GM23338 (cell line): ENCODE data around the gene PLXNA2. TPM values are rescaled to one million over a fixed set of nuclear protein-coding genes. Genes with fewer than 3 reads are reported as not detected.

ENCODE experiments used
- ATAC-seq: fragments of 200-7000 bp; cut with Tn5 transposase; 3 replicates; pipeline ENCODE4 v1.9.1; 2020
- DNase-seq: peaks from one replicate; pipeline ENCODE4 v3.0.0-alpha.2; 2015; ENCODE audit warnings: low spot score
- H2AFZ ChIP-seq: fragments of 200-600 bp; sonication (generic); 2 replicates; pipeline ENCODE4 v1.8.0; 2016; ENCODE audit warnings: antibody characterized with exemption, mild to moderate bottlenecking, moderate library complexity
- H3F3A ChIP-seq: fragments of 200-600 bp; sonication (generic); replicated peaks from 2 replicates; pipeline ENCODE4 v1.8.0; 2017; ENCODE audit warnings: antibody characterized with exemption, mixed run types, low read depth
- H3K27ac ChIP-seq: fragments of 200-600 bp; sonication (generic); 2 replicates; pipeline ENCODE4 v1.6.1; 2016; ENCODE audit warnings: low read depth
- H3K27me3 ChIP-seq: fragments of 200-600 bp; sonication (generic); 2 replicates; pipeline ENCODE4 v1.8.0; 2016; ENCODE audit warnings: mild to moderate bottlenecking, mixed run types, moderate library complexity; ENCODE audit not compliant: insufficient read depth
- H3K36me3 ChIP-seq: fragments of 200-600 bp; sonication (generic); 2 replicates; pipeline ENCODE4 v1.8.0; 2016; ENCODE audit warnings: mild to moderate bottlenecking; ENCODE audit not compliant: insufficient read depth
- H3K4me1 ChIP-seq: fragments of 200-600 bp; sonication (generic); 2 replicates; pipeline ENCODE4 v1.8.0; 2016; ENCODE audit warnings: mild to moderate bottlenecking, moderate library complexity; ENCODE audit not compliant: insufficient read depth
- H3K4me2 ChIP-seq: fragments of 200-600 bp; sonication (generic); 2 replicates; pipeline ENCODE4 v1.7.1; 2017; ENCODE audit warnings: mixed run types
- H3K4me3 ChIP-seq: fragments of 200-600 bp; sonication (generic); 2 replicates; pipeline ENCODE4 v1.6.1; 2016; ENCODE audit warnings: mixed run types
- H3K79me2 ChIP-seq: fragments of 200-600 bp; sonication (generic); replicated peaks from 2 replicates; pipeline ENCODE4 v1.8.0; 2017; ENCODE audit warnings: mild to moderate bottlenecking; ENCODE audit not compliant: insufficient read depth
- H3K9me2 ChIP-seq: fragments of 200-600 bp; sonication (generic); 2 replicates; pipeline ENCODE4 v1.8.0; 2017; ENCODE audit not compliant: insufficient read depth
- H4K20me1 ChIP-seq: fragments of 200-600 bp; sonication (generic); replicated peaks from 2 replicates; pipeline ENCODE4 v1.8.0; 2017; ENCODE audit warnings: mild to moderate bottlenecking; ENCODE audit not compliant: insufficient read depth
- H3K27ac Mint-ChIP-seq: 2 replicates; pipeline ENCODE4 v1.8.0; 2020; ENCODE audit warnings: inconsistent platforms, mild to moderate bottlenecking, moderate library complexity, mixed read lengths
- H3K27me3 Mint-ChIP-seq: 3 replicates; pipeline ENCODE4 v1.8.0; 2022; ENCODE audit warnings: low read depth, mild to moderate bottlenecking, moderate library complexity, mixed read lengths, inconsistent platforms; ENCODE audit not compliant: insufficient read depth, poor library complexity
- H3K36me3 Mint-ChIP-seq: 3 replicates; pipeline ENCODE4 v1.8.0; 2021; ENCODE audit warnings: low read depth, mild to moderate bottlenecking, inconsistent platforms, moderate library complexity, mixed read lengths
- H3K4me1 Mint-ChIP-seq: 3 replicates; pipeline ENCODE4 v1.8.0; 2020; ENCODE audit warnings: mild to moderate bottlenecking, inconsistent platforms, mixed read lengths
- H3K4me3 Mint-ChIP-seq: 3 replicates; pipeline ENCODE4 v1.8.0; 2021; ENCODE audit warnings: moderate library complexity, mild to moderate bottlenecking, inconsistent platforms, mixed read lengths
- H3K9me3 Mint-ChIP-seq: 3 replicates; pipeline ENCODE4 v1.8.0; 2020; ENCODE audit warnings: moderate library complexity, mild to moderate bottlenecking, inconsistent platforms, mixed read lengths
- CREB1 ChIP-seq: fragments of 250-450 bp; sonication (Bioruptor Pico); IDR thresholded peaks from 2 replicates; pipeline ENCODE4 v1.5.0; 2020; ENCODE audit warnings: low read depth, mild to moderate bottlenecking, moderate library complexity
- EZH2 ChIP-seq: fragments of 200-600 bp; sonication (generic); IDR thresholded peaks from one replicate; pipeline ENCODE4 v1.8.0; 2017; ENCODE audit warnings: antibody characterized with exemption, mild to moderate bottlenecking, low read depth; ENCODE audit not compliant: unreplicated experiment
- EZH2phosphoT487 ChIP-seq: fragments of 200-600 bp; sonication (generic); IDR thresholded peaks from one replicate; pipeline ENCODE4 v1.8.1; 2018; ENCODE audit warnings: antibody characterized with exemption; ENCODE audit not compliant: unreplicated experiment
- JUNB ChIP-seq: IDR thresholded peaks from one replicate; pipeline ENCODE4 v1.6.1; 2016; ENCODE audit warnings: antibody characterized with exemption; ENCODE audit not compliant: unreplicated experiment
- REST ChIP-seq: IDR thresholded peaks from one replicate; pipeline ENCODE4 v1.6.1; 2018; ENCODE audit warnings: antibody characterized with exemption; ENCODE audit not compliant: unreplicated experiment
- STAT1 ChIP-seq: IDR thresholded peaks from one replicate; pipeline ENCODE4 v1.6.1; 2016; ENCODE audit warnings: antibody characterized with exemption; ENCODE audit not compliant: unreplicated experiment
- ZNF114 ChIP-seq: fragments of 250-450 bp; sonication (Bioruptor Pico); IDR thresholded peaks from 2 replicates; pipeline ENCODE4 v1.5.0; 2020; ENCODE audit warnings: mild to moderate bottlenecking, moderate library complexity
- ZNF331 ChIP-seq: fragments of 250-450 bp; sonication (Bioruptor Pico); IDR thresholded peaks from 2 replicates; pipeline ENCODE4 v1.5.0; 2020; ENCODE audit warnings: low read depth, mild to moderate bottlenecking, moderate library complexity
- ZNF462 ChIP-seq: fragments of 250-450 bp; sonication (Bioruptor Pico); IDR thresholded peaks from 2 replicates; pipeline ENCODE4 v1.5.0; 2020; ENCODE audit warnings: mild to moderate bottlenecking, moderate library complexity
- polyA plus RNA-seq: library from polyadenylated mRNA; unstranded; fragments of >200 nt; fragmentation: Nextera tagmentation; extraction: Ambion mirVana; gene quantifications from 2 replicates; pipeline ENCODE4 v1.2.1, GENCODE V29; 2016
- total RNA-seq: library from RNA; depleted of rRNA; stranded (reverse); fragments of >200 nt; shearing (Covaris generic); gene quantifications from 2 replicates; pipeline ENCODE4 v1.2.3, GENCODE V29; 2014
- TF ChIP-seq, protein P1 (sequence below): IDR thresholded peaks from 2 replicates; pipeline ENCODE4 v1.6.1; 2016; ENCODE audit warnings: antibody characterized with exemption

The PLXNA2 gene
- total and polyA plus RNA-seq, 2 experiments from 2014 or later = 0.40 to 1.8 TPM

DNA sequence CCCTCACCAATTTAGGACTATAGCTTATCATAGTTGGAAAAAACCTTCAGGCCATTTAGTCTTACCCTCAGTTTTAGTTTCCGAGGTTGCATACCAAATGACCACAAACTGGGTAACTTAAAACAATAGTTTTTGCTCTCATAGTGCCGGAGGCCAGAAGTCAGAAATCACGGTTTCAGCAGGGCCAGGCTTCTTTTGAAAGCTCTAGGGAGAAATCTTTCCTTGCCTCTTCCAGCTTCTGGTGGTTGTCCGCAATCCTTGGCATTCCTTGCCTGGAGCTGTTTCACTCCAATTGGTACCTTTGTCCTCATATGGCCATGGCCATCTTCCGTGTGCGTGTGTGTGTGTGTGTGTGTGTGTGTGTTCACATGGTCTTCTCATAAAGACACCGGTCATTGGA, 12.4 kb upstream of the PLXNA2 start:
- no peaks in the 10 kb centered on the region for H3F3A ChIP-seq
- no peak overlapping the region for H3K4me2 ChIP-seq
- Mint-ChIP-seq H3K4me3 (no peak overlapping the region), H3K4me1 (peaks cover 32% of the 10 kb centered on the region), H3K27ac (no peak overlapping the region), H3K9me3 (peaks cover 15% of the 10 kb centered on the region; the same call in 2 of the 3 replicates), H3K36me3 (peaks cover 4% of the 10 kb centered on the region; the same call in 2 of the 3 replicates), H3K27me3 (peaks cover 22% of the 10 kb centered on the region)
- no peak overlapping the region for H2AFZ ChIP-seq
- TF ChIP-seq CREB1 (CRISPR knock-in tag) = no peak
- no peak for TF ChIP-seq REST
- TF ChIP-seq EZH2 = no peak
- TF ChIP-seq STAT1 = no peak
- TF ChIP-seq, protein P1, sequence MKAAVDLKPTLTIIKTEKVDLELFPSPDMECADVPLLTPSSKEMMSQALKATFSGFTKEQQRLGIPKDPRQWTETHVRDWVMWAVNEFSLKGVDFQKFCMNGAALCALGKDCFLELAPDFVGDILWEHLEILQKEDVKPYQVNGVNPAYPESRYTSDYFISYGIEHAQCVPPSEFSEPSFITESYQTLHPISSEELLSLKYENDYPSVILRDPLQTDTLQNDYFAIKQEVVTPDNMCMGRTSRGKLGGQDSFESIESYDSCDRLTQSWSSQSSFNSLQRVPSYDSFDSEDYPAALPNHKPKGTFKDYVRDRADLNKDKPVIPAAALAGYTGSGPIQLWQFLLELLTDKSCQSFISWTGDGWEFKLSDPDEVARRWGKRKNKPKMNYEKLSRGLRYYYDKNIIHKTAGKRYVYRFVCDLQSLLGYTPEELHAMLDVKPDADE = no peak
- TF ChIP-seq ZNF331 (CRISPR knock-in tag) = no peak
- TF ChIP-seq EZH2phosphoT487 = no peak
- TF ChIP-seq ZNF114 (CRISPR knock-in tag) = no peak
- no peaks in the 10 kb centered on the region for H3K36me3 ChIP-seq
- H3K79me2 ChIP-seq = no peaks in the 10 kb centered on the region
- H3K4me3 ChIP-seq = no peak overlapping the region
- DNase-seq (no peak), ATAC-seq (no peak)
- H3K9me2 ChIP-seq = no peaks in the 10 kb centered on the region
- H3K27ac ChIP-seq = no peak overlapping the region
- H3K4me1 ChIP-seq = peaks cover 17% of the 10 kb centered on the region
- no peaks in the 10 kb centered on the region for H3K27me3 ChIP-seq
- H4K20me1 ChIP-seq = no peaks in the 10 kb centered on the region

DNA sequence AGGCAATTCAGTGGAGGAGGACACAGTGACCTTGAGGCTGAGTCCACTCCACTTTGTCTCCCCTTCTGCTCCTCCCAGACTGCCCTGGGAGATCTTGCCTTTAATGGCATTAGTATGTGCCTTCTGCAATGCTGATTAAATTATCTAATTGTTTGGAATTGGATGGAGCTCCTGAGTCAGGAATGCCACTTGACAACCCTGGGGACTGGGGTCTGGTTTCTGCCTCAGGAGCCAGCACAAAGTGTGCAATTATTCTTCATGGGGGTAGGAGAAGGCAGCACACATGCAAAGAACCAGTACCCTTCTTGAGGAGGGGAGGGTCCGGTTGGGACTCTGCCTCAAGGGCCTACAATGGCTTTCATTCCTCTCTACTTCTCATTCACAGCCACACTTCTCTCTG, 11.9 kb upstream of the PLXNA2 start:
- H3K27me3 ChIP-seq = no peaks in the 10 kb centered on the region
- Mint-ChIP-seq H3K4me3 (no peak overlapping the region), H3K36me3 (peaks cover 4% of the 10 kb centered on the region; the same call in 2 of the 3 replicates), H3K27me3 (peaks cover 22% of the 10 kb centered on the region), H3K9me3 (peaks cover 15% of the 10 kb centered on the region; the same call in 2 of the 3 replicates), H3K4me1 (peaks cover 32% of the 10 kb centered on the region), H3K27ac (no peak overlapping the region)
- no peak overlapping the region for H3K4me2 ChIP-seq
- H3F3A ChIP-seq = no peaks in the 10 kb centered on the region
- H4K20me1 ChIP-seq = no peaks in the 10 kb centered on the region
- no peaks in the 10 kb centered on the region for H3K79me2 ChIP-seq
- H3K4me3 ChIP-seq = no peak overlapping the region
- ATAC-seq (no peak), DNase-seq (no peak)
- no peak overlapping the region for H3K27ac ChIP-seq
- no peaks in the 10 kb centered on the region for H3K9me2 ChIP-seq
- H2AFZ ChIP-seq = no peak overlapping the region
- H3K4me1 ChIP-seq = peaks cover 17% of the 10 kb centered on the region
- no peaks in the 10 kb centered on the region for H3K36me3 ChIP-seq
- TF ChIP-seq ZNF462 (no peak), ZNF331 (CRISPR knock-in tag) (no peak), JUNB (no peak), CREB1 (CRISPR knock-in tag) (no peak), STAT1 (no peak), ZNF114 (CRISPR knock-in tag) (no peak)
